ENCODE results near the gene COPS7A. TPM values are rescaled to one million over a fixed set of nuclear protein-coding genes. Genes with fewer than 3 reads are reported as not detected.

COPS7A gene
- total RNA-seq, 1 donor: 86.0 TPM

Small RNA genes lying within 50 kb of the gene (small RNA-seq; reads per million reads assigned to genes)
- gene RNU6-781P: not detected

Other genes starting within 250 kb of the COPS7A start
- gene MRPL51, start 230.8 kb upstream of the COPS7A start, total RNA-seq (ENCODE audit: low replicate concordance): 113 and 167 TPM in 2 replicates
- 43.1 and 45.1 TPM in 2 replicates for gene NCAPD2, start 229.9 kb upstream of the COPS7A start, total RNA-seq (ENCODE audit: low replicate concordance)
- 1,521 and 5,776 TPM in 2 replicates for gene GAPDH, start 189.5 kb upstream of the COPS7A start, total RNA-seq (ENCODE audit: low replicate concordance)
- 12.7 and 17.2 TPM in 2 replicates for gene IFFO1, start 168.0 kb upstream of the COPS7A start, total RNA-seq (ENCODE audit: low replicate concordance)
- 24.0 and 54.6 TPM in 2 replicates for gene NOP2, start 155.8 kb upstream of the COPS7A start, total RNA-seq (ENCODE audit: low replicate concordance)
- 161 and 462 TPM in 2 replicates for gene CHD4, start 116.7 kb upstream of the COPS7A start, total RNA-seq (ENCODE audit: low replicate concordance)
- gene LPAR5, start 88.1 kb upstream of the COPS7A start, total RNA-seq (ENCODE audit: low replicate concordance): not detected in 2 replicates
- 0.36 and 0.49 TPM in 2 replicates for gene ACRBP, start 76.6 kb upstream of the COPS7A start, total RNA-seq (ENCODE audit: low replicate concordance)
- gene ING4, start 60.9 kb upstream of the COPS7A start, total RNA-seq (ENCODE audit: low replicate concordance): 34.1 and 51.2 TPM in 2 replicates
- 17.7 and 29.5 TPM in 2 replicates for gene ZNF384, start 34.7 kb upstream of the COPS7A start, total RNA-seq (ENCODE audit: low replicate concordance)
- 0.45 TPM in 1 of 2 replicates, not detected in the other for gene PIANP, start 23.2 kb upstream of the COPS7A start, total RNA-seq (ENCODE audit: low replicate concordance)
- gene MLF2, start 29.1 kb downstream of the COPS7A start, total RNA-seq (ENCODE audit: low replicate concordance): 29.5 and 104 TPM in 2 replicates
- 61.6 and 575 TPM in 2 replicates for gene PTMS, start 42.3 kb downstream of the COPS7A start, total RNA-seq (ENCODE audit: low replicate concordance)
- 0.16 TPM in 1 of 2 replicates, not detected in the other for gene LAG3, start 48.5 kb downstream of the COPS7A start, total RNA-seq (ENCODE audit: low replicate concordance)
- 1.6 TPM in 1 of 2 replicates, not detected in the other for gene CD4, start 65.5 kb downstream of the COPS7A start, total RNA-seq (ENCODE audit: low replicate concordance)
- 2.6 and 3.5 TPM in 2 replicates for gene GPR162, start 97.8 kb downstream of the COPS7A start, total RNA-seq (ENCODE audit: low replicate concordance)
- gene P3H3, start 104.4 kb downstream of the COPS7A start, total RNA-seq (ENCODE audit: low replicate concordance): 53.9 and 188 TPM in 2 replicates
- gene GNB3, start 116.9 kb downstream of the COPS7A start, total RNA-seq (ENCODE audit: low replicate concordance): 3.4 TPM in 2 replicates
- 23.5 TPM in 1 of 2 replicates, not detected in the other for gene CDCA3, start 127.2 kb downstream of the COPS7A start, total RNA-seq (ENCODE audit: low replicate concordance)
- gene USP5, start 128.1 kb downstream of the COPS7A start, total RNA-seq (ENCODE audit: low replicate concordance): 84.0 and 140 TPM in 2 replicates
- 183 and 680 TPM in 2 replicates for gene TPI1, start 143.5 kb downstream of the COPS7A start, total RNA-seq (ENCODE audit: low replicate concordance)
- 3.3 and 8.0 TPM in 2 replicates for gene SPSB2, start 149.3 kb downstream of the COPS7A start, total RNA-seq (ENCODE audit: low replicate concordance)
- gene LRRC23, start 180.8 kb downstream of the COPS7A start, total RNA-seq (ENCODE audit: low replicate concordance): 7.0 and 62.6 TPM in 2 replicates
- 8.7 and 12.7 TPM in 2 replicates for gene ENO2, start 190.5 kb downstream of the COPS7A start, total RNA-seq (ENCODE audit: low replicate concordance)
- 13.6 and 13.8 TPM in 2 replicates for gene ATN1, start 203.9 kb downstream of the COPS7A start, total RNA-seq (ENCODE audit: low replicate concordance)
- not detected in 2 replicates for gene RNU7-1, start 219.8 kb downstream of the COPS7A start, total RNA-seq (ENCODE audit: low replicate concordance)
- gene C12orf57, start 220.0 kb downstream of the COPS7A start, total RNA-seq (ENCODE audit: low replicate concordance): 100 and 156 TPM in 2 replicates
- gene PTPN6, start 227.3 kb downstream of the COPS7A start, total RNA-seq (ENCODE audit: low replicate concordance): not detected in 2 replicates
- 71.5 and 181 TPM in 2 replicates for gene PHB2, start 246.6 kb downstream of the COPS7A start, total RNA-seq (ENCODE audit: low replicate concordance)
- 26.0 and 26.8 TPM in 2 replicates for gene EMG1, start 246.9 kb downstream of the COPS7A start, total RNA-seq (ENCODE audit: low replicate concordance)

Measured in fibroblast of the aortic adventitia (primary cell).